CD4-positive, alpha-beta T cell (primary cell): ENCODE results near the gene AP3B1. TPM values are rescaled to one million over a fixed set of nuclear protein-coding genes. Genes with fewer than 3 reads are reported as not detected.

Source experiments
- ATAC-seq: fragments of 200-7000 bp; cut with Tn5 transposase; one replicate; pipeline ENCODE4 v1.10.0; 2022; ENCODE audit warnings: mild to moderate bottlenecking; ENCODE audit not compliant: poor library complexity
- CTCF ChIA-PET: fragments of 350-600 bp; sonication (Branson Sonifier 250); formaldehyde crosslinking; loops from one replicate; lab custom pipeline; 2021; ENCODE audit warnings: antibody characterized with exemption, inconsistent platforms; lab: Charles Lee
- POLR2A ChIA-PET: fragments of 350-600 bp; sonication (Branson Sonifier 250); formaldehyde crosslinking; loops from one replicate; lab custom pipeline; 2021; ENCODE audit warnings: antibody characterized with exemption, inconsistent platforms; lab: Charles Lee
- DNase-seq, 14 experiments: peaks; one replicate each; pipeline ENCODE4 v3.0.0-alpha.2; 2013 to 2020; ENCODE audit warnings: mixed read lengths in 2 of 14
- H3K27ac ChIP-seq, 2 donors: one replicate each; pipeline versions ENCODE4 v1.5.1 to v1.7.0; 2013; ENCODE audit warnings: low read length in 2 of 2, low read depth in 1 of 2, mild to moderate bottlenecking in 1 of 2
- H3K27me3 ChIP-seq, 2 experiments: 1 replicate in 1 of 2; 2 replicates in 1 of 2; pipeline versions ENCODE4 v1.6.1 to v1.7.0; 2013; ENCODE audit warnings: low read length in 2 of 2, control low read depth in 1 of 2, mild to moderate bottlenecking in 1 of 2, moderate library complexity in 1 of 2; ENCODE audit not compliant: insufficient read depth in 2 of 2, control insufficient read depth in 1 of 2
- H3K36me3 ChIP-seq: one replicate; pipeline ENCODE4 v1.6.1; 2013; ENCODE audit warnings: low read length, control low read depth; ENCODE audit not compliant: insufficient read depth
- H3K4me1 ChIP-seq: one replicate; pipeline ENCODE4 v1.6.1; 2013; ENCODE audit warnings: low read length, control low read depth; ENCODE audit not compliant: insufficient read depth
- H3K4me3 ChIP-seq: one replicate; pipeline ENCODE4 v1.5.1; 2013; ENCODE audit warnings: mild to moderate bottlenecking, low read length, moderate library complexity
- H3K9me3 ChIP-seq, 2 experiments: 1 replicate in 1 of 2; 2 replicates in 1 of 2; pipeline versions ENCODE4 v1.6.1 to v1.7.0; 2013; ENCODE audit warnings: low read length in 2 of 2, mild to moderate bottlenecking in 2 of 2, control low read depth in 1 of 2, moderate library complexity in 1 of 2; ENCODE audit not compliant: control insufficient read depth in 1 of 2, insufficient read depth in 1 of 2
- H3K27ac Mint-ChIP-seq: one replicate; pipeline ENCODE4 v1.8.0; 2020; ENCODE audit warnings: mixed read lengths
- H3K27me3 Mint-ChIP-seq: one replicate; pipeline ENCODE4 v1.8.0; 2021; ENCODE audit warnings: mixed read lengths
- H3K36me3 Mint-ChIP-seq: one replicate; pipeline ENCODE4 v1.8.0; 2021; ENCODE audit warnings: low read depth, mixed read lengths
- H3K4me1 Mint-ChIP-seq: one replicate; pipeline ENCODE4 v1.8.0; 2021; ENCODE audit warnings: low read depth, mixed read lengths
- H3K4me3 Mint-ChIP-seq: one replicate; pipeline ENCODE4 v1.8.0; 2020; ENCODE audit warnings: mild to moderate bottlenecking, mixed read lengths
- H3K9me3 Mint-ChIP-seq: one replicate; pipeline ENCODE4 v1.8.0; 2020; ENCODE audit warnings: mixed read lengths
- CTCF ChIP-seq: fragments of 200-600 bp; IDR thresholded peaks from one replicate; pipeline ENCODE4 v1.8.0; 2022; ENCODE audit warnings: antibody characterized with exemption, mild to moderate bottlenecking
- intact Hi-C, 2 experiments: fragments of 100-400 bp; cut with DNase I in 1 of 2; cut with micrococcal nuclease in 1 of 2; formaldehyde crosslinking; loops; one replicate each; pipeline versions ENCODE4 v1.15.1 to v1.9.0; 2023 to 2025; cut with DNase I, micrococcal nuclease
- total RNA-seq, 174 experiments: library from RNA in 2 of 174; stranded (reverse) in 2 of 174; gene quantifications; one replicate each; pipeline ENCODE4 v1.2.3 and lab custom pipeline; 2021 to 2026

Gene AP3B1
- total RNA-seq, 2 experiments from 2014 or later = 24.5 to 24.6 TPM

DNA sequence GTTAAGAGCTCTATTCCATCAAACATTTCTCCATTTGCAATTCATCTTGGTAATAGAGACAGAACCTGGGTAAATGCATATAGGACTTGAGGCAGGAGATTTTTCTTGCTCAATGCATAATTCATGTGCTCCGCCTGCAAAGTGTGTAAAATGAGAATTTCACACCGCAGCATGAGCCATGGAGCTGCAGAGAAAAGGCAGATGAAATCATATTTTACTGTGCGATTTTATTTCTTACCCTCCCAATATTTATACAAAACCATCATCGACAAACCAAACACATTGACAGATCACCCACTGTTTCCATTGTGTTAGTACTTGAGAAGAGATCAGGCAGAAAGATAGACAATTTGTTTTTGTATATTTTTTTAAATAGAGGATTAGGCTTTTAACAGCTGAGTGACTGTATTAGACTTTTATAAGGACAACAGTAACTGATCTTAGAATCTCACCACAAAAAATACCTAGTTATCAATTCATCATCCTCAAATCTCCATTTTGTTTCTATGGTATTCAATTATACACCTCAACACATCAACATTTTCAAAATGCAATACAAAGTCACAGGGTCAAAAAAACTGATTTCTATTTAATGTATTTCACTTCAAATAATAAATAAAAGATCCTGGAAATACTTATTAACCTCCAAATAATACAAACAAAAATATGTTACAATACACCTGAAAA, 191.1 kb downstream of the AP3B1 start:
- no peak for ATAC-seq
- TF ChIP-seq CTCF = no peak
- Histone ChIP-seq H3K27me3 (no peaks in the 10 kb centered on the region), H3K9me3 (no peaks in the 10 kb centered on the region), H3K4me3 (no peak overlapping the region), H3K4me1 (no peaks in the 10 kb centered on the region), H3K36me3 (peaks cover 23% of the 10 kb centered on the region), H3K27ac (no peak overlapping the region)
- Mint-ChIP-seq H3K27me3 (no peaks in the 10 kb centered on the region), H3K36me3 (peaks cover 75% of the 10 kb centered on the region), H3K27ac (no peak overlapping the region), H3K4me3 (no peak overlapping the region), H3K4me1 (no peaks in the 10 kb centered on the region), H3K9me3 (no peaks in the 10 kb centered on the region)
- ChIA-PET CTCF (no interaction called here), POLR2A (no interaction called here)
- intact Hi-C loops = no loop called here
- no peak for DNase-seq

- CTCF ChIA-PET = no interaction called here
- POLR2A ChIA-PET = no interaction called here
- H3K36me3 Mint-ChIP-seq = peaks cover 68% of the 10 kb centered on the region
Measured at GRCh38 chr5:78102500-78102899, 192.0 kb downstream of the AP3B1 start.

DNA sequence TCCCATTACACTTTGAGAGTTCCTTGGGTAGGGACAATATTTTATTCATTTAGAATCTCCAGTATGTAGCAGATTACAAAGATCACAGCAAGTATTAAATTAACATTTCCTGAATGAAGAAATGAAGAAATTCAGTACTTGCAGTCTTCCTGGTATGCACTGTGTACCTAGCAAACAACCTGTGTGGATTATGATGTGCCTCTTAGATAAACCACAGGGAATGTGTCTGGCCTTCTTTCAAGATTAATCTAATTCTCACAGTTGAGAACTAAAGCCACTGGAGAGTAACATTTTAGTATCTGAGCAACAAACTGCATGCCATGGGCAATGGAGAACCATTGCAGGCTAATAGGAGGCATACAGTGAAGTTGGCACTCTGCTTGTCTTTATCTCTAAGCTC, 199.4 kb downstream of the AP3B1 start:
- POLR2A ChIA-PET = no interaction called here
- CTCF ChIA-PET = no interaction called here
- ATAC-seq (no peak), DNase-seq (no peak)
- no peaks in the 10 kb centered on the region for H3K27me3 Mint-ChIP-seq
- peaks cover 75% of the 10 kb centered on the region for H3K36me3 Mint-ChIP-seq
- H3K4me1 ChIP-seq = no peaks in the 10 kb centered on the region
- H3K4me3 ChIP-seq = no peak overlapping the region
- peaks cover 0 to 8% of the 10 kb centered on the region in 2 experiments for H3K9me3 ChIP-seq
- peaks cover 15% of the 10 kb centered on the region for H3K36me3 ChIP-seq
- no peaks in the 10 kb centered on the region for H3K9me3 Mint-ChIP-seq
- H3K4me3 Mint-ChIP-seq = no peak overlapping the region
- no peak overlapping the region for H3K27ac ChIP-seq
- no peak overlapping the region for H3K27ac Mint-ChIP-seq
- H3K27me3 ChIP-seq = no peaks in the 10 kb centered on the region
- H3K4me1 Mint-ChIP-seq = no peaks in the 10 kb centered on the region
- intact Hi-C loops = no loop called here
- no peak for TF ChIP-seq CTCF

More at GRCh38 chr5:78102500-78102899, 192.0 kb downstream of the AP3B1 start:
- Mint-ChIP-seq H3K4me3 (no peak overlapping the region), H3K9me3 (no peaks in the 10 kb centered on the region), H3K27ac (no peak overlapping the region), H3K4me1 (no peaks in the 10 kb centered on the region), H3K27me3 (no peaks in the 10 kb centered on the region)
- no peak for TF ChIP-seq CTCF
- intact Hi-C loops = no loop called here
- H3K4me1 ChIP-seq = no peaks in the 10 kb centered on the region
- no peaks in the 10 kb centered on the region for H3K9me3 ChIP-seq
- H3K27me3 ChIP-seq = no peaks in the 10 kb centered on the region
- H3K36me3 ChIP-seq = peaks cover 24% of the 10 kb centered on the region
- ATAC-seq (no peak), DNase-seq (no peak)
- no peak overlapping the region for H3K4me3 ChIP-seq
- H3K27ac ChIP-seq = no peak overlapping the region
